ENCODE measurements around the gene KCTD2.

KCTD2 gene

DNA sequence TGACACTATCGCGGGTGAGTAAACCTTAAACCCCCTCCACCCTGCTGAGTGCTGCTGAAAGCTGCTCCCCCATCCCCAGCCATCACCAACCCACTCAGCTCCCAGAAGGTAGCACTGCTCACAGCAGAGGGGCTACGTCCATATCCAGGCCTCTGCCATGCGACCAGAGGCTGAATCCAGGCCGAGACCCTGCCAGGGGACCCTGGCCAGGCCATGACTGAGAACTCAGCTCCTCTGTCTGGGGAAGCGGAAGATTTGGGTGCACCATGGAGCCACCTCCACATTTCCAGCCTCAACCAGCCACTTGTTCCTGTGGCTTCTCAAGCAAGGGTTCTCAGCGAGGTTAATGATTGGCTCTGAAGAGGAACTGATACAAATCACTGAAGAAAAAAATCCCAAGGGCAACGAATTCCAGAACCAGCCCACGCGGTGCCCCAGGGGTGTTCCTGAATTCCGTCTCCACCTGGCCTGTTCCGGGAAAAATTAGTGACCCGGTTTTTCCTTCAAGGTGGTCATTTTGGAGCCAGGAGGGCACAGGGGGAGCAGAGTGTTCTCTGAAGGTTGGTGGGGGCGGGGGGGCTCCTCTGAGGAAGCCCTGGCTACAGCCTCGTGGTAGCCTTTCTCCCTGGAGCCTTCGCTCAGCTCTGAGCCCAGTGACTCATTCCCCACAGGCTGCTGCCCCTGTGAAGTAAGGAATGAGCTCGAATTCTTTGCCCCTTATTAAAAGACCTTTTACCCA is 31.4 kb downstream of the KCTD2 start:
- no peak for DNase-seq

- DNase-seq: no peak
These were observed 32.0 kb downstream of the KCTD2 start for GRCh38 chr17:75079023-75079373.

- DNase-seq: no peak
These were observed 34.9 kb downstream of the KCTD2 start for GRCh38 chr17:75081611-75082540.

- DNase-seq: no peak
These were observed 35.7 kb downstream of the KCTD2 start for GRCh38 chr17:75082683-75083082.

GRCh38 chr17:75084039-75084660 is 37.1 kb downstream of the KCTD2 start:
- DNase-seq: peak; percentile 57

GRCh38 chr17:75086496-75087181 is 39.6 kb downstream of the KCTD2 start:
- DNase-seq: no peak

GRCh38 chr17:75087182-75087557 is 40.1 kb downstream of the KCTD2 start:
- no peak for DNase-seq

- peak; percentile 75 for DNase-seq
These were observed 40.8 kb downstream of the KCTD2 start, which contains the start of gene SLC16A5 for GRCh38 chr17:75087558-75088453. SLC16A5 (plus strand) TSS chr17:75087954; CDS start chr17:75093637, 5,683 bp downstream.

DNA sequence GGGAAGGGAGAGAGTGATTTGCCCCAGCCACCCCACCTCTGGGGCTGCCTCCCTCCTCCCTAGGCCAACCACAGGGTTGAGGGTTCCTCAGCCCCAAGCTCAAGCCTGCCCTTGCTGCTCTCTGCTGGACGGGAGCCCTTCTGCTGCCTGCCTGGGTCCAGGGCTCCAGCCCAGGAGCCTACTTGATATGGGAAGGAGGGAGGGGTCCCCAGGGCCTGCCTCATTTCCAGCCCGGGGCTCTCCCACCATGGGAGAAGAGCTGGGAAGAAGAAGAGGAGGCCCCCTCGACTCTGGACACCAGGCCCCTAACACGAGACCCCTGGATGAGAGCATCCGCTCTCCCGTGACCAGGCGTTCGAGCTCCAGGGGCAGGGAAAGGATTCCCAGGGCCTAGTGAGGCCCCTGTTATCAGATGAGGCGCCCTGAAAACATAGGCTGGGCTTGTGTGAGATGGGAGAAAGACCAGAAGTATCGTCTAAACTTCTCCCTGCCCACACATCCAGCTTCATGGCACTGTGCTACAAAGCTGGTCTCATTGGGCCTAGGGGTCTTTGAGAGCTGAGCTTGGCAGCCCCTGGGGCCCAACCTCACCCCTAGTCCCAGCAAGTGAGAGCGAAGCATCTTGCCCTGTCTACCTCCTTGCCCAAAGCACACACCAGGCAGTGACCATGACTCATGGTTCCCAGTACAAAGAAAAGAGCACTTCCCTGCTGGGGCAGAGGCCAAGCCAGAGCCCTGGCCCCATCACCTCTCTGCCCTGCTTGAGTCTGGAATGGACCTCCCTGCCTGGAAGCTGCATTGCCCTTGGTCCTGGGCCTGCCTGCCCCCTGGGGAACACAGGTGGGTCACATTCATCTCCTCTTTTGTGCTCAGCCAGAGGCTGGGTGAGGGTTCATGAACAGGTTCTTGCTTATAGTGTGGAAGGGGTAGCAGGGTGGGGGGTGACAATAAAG is 41.7 kb downstream of the KCTD2 start:
- peak; percentile 28 for DNase-seq

GRCh38 chr17:75090871-75091854 is 44.1 kb downstream of the KCTD2 start:
- DNase-seq: no peak

GRCh38 chr17:75091855-75092327 is 44.9 kb downstream of the KCTD2 start:
- DNase-seq: no peak

- DNase-seq: no peak
These were observed 46.6 kb downstream of the KCTD2 start for GRCh38 chr17:75093548-75094158.

DNA sequence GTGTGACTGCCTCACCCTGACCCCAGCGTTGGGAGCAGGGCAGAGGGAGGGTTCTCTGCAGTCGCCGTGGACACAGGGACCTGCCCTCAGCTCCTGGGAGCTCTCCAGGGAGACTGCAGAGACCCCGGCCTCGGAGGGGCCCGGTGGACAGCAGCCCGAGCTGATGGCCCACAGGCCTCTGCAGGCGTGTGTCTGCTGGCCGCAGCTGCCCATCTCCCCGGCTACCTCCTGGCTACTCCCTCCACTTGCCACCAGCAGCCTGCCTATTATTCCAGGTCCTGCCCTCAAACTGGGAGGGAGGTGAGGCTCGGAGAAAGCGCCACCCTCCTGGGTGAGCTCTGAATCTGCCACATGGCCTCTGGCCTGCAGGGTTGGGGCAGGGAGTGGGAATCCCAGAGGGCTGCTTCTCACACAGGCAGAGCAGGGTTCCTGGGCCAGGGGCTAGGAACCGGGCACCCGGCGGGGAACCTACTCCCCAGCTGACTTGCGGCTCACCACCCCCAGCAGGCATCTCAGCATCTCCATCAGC is 47.9 kb downstream of the KCTD2 start:
- DNase-seq: no peak

GRCh38 chr17:75096082-75096625 is 49.1 kb downstream of the KCTD2 start:
- no peak for DNase-seq

DNA sequence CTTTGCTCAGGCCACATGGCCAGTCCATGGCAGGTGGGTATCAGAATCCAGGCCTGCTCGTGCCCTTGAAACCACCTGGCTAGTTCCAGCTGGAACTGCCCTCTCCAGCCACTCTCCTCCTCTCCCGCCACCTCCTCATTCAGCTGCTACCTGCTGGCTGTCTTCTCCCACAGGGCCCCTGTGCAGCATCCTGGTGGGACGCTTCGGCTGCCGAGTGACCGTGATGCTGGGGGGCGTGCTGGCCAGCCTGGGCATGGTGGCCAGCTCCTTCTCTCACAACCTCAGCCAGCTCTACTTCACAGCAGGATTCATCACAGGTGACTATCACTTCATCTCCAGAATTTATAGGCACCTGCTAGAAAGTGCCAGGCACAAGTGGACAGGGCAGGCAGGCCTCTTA is 50.8 kb downstream of the KCTD2 start:
- no peak for DNase-seq

- no peak for DNase-seq
These were observed 51.8 kb downstream of the KCTD2 start for GRCh38 chr17:75098861-75099260.

DNA sequence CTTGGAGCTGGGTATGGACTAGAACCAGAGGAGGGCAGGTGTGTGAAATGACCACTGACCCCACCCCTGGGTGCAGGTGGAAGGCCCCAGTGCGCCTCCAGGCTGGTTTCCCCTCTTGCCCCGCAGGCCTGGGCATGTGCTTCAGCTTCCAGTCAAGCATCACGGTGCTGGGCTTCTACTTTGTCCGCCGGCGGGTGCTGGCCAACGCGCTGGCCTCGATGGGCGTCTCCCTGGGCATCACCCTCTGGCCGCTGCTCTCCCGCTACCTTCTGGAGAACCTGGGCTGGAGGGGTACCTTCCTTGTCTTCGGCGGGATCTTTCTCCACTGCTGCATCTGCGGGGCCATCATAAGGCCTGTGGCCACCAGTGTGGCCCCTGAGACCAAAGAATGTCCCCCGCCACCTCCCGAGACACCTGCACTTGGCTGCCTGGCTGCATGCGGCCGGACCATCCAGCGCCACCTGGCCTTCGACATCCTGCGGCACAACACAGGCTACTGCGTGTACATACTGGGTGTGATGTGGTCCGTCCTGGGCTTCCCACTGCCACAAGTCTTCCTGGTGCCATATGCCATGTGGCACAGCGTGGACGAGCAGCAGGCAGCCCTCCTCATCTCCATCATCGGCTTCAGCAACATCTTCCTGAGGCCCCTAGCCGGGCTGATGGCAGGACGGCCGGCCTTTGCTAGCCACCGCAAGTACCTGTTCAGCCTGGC is 53.0 kb downstream of the KCTD2 start:
- no peak for DNase-seq
